Glutamatergic neuron (in vitro differentiated cells): ENCODE results near the gene MTREX. TPM values are rescaled to one million over a fixed set of nuclear protein-coding genes. Genes with fewer than 3 reads are reported as not detected.

Experiments
- DNase-seq: peaks from one replicate; pipeline ENCODE4 v3.0.0; 2022
- H3K27ac Mint-ChIP-seq: one replicate; pipeline ENCODE4 v1.8.0; 2020; ENCODE audit warnings: mild to moderate bottlenecking, mixed read lengths, inconsistent platforms; ENCODE audit not compliant: unreplicated experiment
- H3K27me3 Mint-ChIP-seq: one replicate; pipeline ENCODE4 v1.8.0; 2020; ENCODE audit warnings: mild to moderate bottlenecking, moderate library complexity, mixed read lengths, inconsistent platforms; ENCODE audit not compliant: unreplicated experiment
- H3K36me3 Mint-ChIP-seq: one replicate; pipeline ENCODE4 v1.8.0; 2020; ENCODE audit warnings: mild to moderate bottlenecking, mixed read lengths, inconsistent platforms; ENCODE audit not compliant: unreplicated experiment
- H3K4me1 Mint-ChIP-seq: one replicate; pipeline ENCODE4 v1.8.0; 2020; ENCODE audit warnings: mild to moderate bottlenecking, low read depth, mixed read lengths, inconsistent platforms; ENCODE audit not compliant: unreplicated experiment
- H3K4me3 Mint-ChIP-seq: one replicate; pipeline ENCODE4 v1.8.0; 2020; ENCODE audit warnings: mild to moderate bottlenecking, mixed read lengths, inconsistent platforms; ENCODE audit not compliant: unreplicated experiment
- H3K9me3 Mint-ChIP-seq: one replicate; pipeline ENCODE4 v1.8.0; 2020; ENCODE audit warnings: mild to moderate bottlenecking, moderate library complexity, mixed read lengths, inconsistent platforms; ENCODE audit not compliant: unreplicated experiment
- CTCF ChIP-seq: fragments of 200-600 bp; sonication (generic); IDR thresholded peaks from one replicate; pipeline ENCODE4 v1.5.0; 2021; ENCODE audit not compliant: partially characterized antibody, unreplicated experiment
- total RNA-seq: library from RNA; stranded (reverse); fragmentation: NEBNext Ultra II Directional; extraction: Animal tissue kit (Norgen Biotek cat#: 25700); gene quantifications from one replicate; pipeline ENCODE4 v1.2.1, GENCODE V29; 2021; ENCODE audit not compliant: unreplicated experiment

Gene MTREX
- total RNA-seq, 1 donor from 2014 or later = 81.9 TPM

- Mint-ChIP-seq H3K4me3 (no peak overlapping the region), H3K27me3 (no peaks in the 10 kb centered on the region), H3K4me1 (no peaks in the 10 kb centered on the region), H3K36me3 (no peaks in the 10 kb centered on the region), H3K27ac (no peak overlapping the region), H3K9me3 (no peaks in the 10 kb centered on the region)
- DNase-seq = no peak
- TF ChIP-seq CTCF = no peak
These were observed 162.1 kb downstream of the MTREX start for GRCh38 chr5:55469839-55470238.

GRCh38 chr5:55470282-55470681 is 162.5 kb downstream of the MTREX start:
- Mint-ChIP-seq H3K4me1 (no peaks in the 10 kb centered on the region), H3K27ac (no peak overlapping the region), H3K27me3 (no peaks in the 10 kb centered on the region), H3K4me3 (no peak overlapping the region), H3K9me3 (no peaks in the 10 kb centered on the region), H3K36me3 (no peaks in the 10 kb centered on the region)
- DNase-seq = no peak
- TF ChIP-seq CTCF = no peak

GRCh38 chr5:55471468-55471867 is 163.7 kb downstream of the MTREX start:
- Mint-ChIP-seq H3K36me3 (no peaks in the 10 kb centered on the region), H3K9me3 (no peaks in the 10 kb centered on the region), H3K4me3 (no peak overlapping the region), H3K27ac (no peak overlapping the region), H3K27me3 (no peaks in the 10 kb centered on the region), H3K4me1 (peaks cover 7% of the 10 kb centered on the region)
- DNase-seq = no peak
- no peak for TF ChIP-seq CTCF

- Mint-ChIP-seq H3K9me3 (no peaks in the 10 kb centered on the region), H3K27ac (no peak overlapping the region), H3K4me1 (peaks cover 9% of the 10 kb centered on the region), H3K4me3 (no peak overlapping the region), H3K36me3 (no peaks in the 10 kb centered on the region), H3K27me3 (no peaks in the 10 kb centered on the region)
- TF ChIP-seq CTCF = no peak
- DNase-seq = no peak
These were observed 164.9 kb downstream of the MTREX start for GRCh38 chr5:55472642-55473041.

Other genes with a start within 250 kb of the MTREX start
- not detected for gene GZMA, start 205.3 kb upstream of the MTREX start, total RNA-seq
- 2.7 TPM for gene GPX8, start 147.8 kb upstream of the MTREX start, total RNA-seq
- gene CDC20B, start 134.8 kb upstream of the MTREX start, total RNA-seq = 0.34 TPM
- not detected for gene MCIDAS, start 80.7 kb upstream of the MTREX start, total RNA-seq
- not detected for gene CCNO, start 74.4 kb upstream of the MTREX start, total RNA-seq
- 22.9 TPM for gene DHX29, start 295 bp upstream of the MTREX start, total RNA-seq
- gene PLPP1, start 227.0 kb downstream of the MTREX start, total RNA-seq = 17.4 TPM